GM21619 (cell line): ENCODE measurements around the gene POGZ.
"Not testable (repeated sequence)": the region's sequence is repeated elsewhere in the genome, so short reads cannot be mapped to it uniquely, and the experiment has no call there.

Experiments used
- ATAC-seq: cut with Tn5 transposase; IDR thresholded peaks from one replicate; pipeline ENCODE4 v1.9.1; 2021; ENCODE audit not compliant: unreplicated experiment

The POGZ gene

GRCh38 chr1:151478140-151478812, 19.0 kb upstream of the POGZ start:
- no peak for ATAC-seq

- ATAC-seq: no peak
Observed at GRCh38 chr1:151477066-151477465, 17.8 kb upstream of the POGZ start.

DNA sequence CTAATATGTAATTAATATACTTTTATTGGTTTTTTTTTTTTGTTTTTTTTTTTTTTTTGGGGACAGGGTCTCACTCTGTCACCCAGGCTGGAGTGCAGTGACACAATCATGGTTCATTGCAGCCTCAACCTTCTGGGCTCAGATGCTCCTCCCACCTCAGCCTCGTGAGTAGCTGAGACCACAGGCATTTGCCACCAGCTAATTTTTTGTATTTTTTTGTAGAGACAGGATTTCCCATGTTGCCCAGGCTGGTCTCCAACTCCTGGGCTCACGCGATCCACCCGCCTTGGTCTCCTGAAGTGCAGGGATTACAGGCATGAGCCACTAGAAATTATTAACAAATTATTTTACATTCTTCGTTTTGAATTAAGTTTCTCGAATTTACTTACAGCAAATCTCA, 16.8 kb upstream of the POGZ start:
- no peak for ATAC-seq

DNA sequence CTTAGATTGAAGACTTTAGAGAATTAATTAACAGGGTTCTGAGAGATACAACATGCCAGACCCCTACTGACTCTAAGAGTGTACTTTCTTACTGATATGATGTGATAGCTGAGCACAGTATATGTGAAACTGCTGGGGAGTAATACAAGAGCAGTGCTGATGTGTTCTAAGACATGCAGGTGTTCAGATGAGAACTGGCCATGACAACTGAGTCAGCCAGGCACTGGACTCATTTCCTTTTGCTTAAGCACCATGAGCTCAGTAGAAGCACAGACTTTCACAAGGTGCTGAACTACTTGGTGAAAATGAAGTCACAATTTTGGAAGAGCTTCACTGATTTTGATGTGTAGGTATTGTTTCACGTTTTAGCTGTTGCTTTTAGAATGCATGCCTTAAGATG, 15.9 kb upstream of the POGZ start:
- peak; percentile 89 for ATAC-seq

DNA sequence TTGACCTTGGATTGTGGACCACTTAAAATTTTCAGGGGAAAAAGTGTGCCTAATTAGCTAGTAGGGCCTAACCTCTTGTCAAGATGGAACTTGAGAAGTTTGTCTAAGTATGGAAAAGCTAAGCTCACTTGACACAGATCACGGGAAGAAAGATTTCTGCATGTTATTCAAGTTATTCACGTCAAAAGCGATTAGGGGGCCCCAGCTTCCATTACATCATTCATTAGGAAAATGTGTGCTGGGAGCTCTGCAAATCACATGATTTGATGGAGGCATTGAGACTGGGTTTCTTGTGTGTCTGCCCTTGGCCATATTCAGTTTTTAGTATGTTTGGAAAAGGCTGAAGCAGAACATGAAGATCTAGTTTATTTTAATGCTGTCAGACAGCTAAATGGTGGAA, 15.5 kb upstream of the POGZ start:
- no peak for ATAC-seq

DNA sequence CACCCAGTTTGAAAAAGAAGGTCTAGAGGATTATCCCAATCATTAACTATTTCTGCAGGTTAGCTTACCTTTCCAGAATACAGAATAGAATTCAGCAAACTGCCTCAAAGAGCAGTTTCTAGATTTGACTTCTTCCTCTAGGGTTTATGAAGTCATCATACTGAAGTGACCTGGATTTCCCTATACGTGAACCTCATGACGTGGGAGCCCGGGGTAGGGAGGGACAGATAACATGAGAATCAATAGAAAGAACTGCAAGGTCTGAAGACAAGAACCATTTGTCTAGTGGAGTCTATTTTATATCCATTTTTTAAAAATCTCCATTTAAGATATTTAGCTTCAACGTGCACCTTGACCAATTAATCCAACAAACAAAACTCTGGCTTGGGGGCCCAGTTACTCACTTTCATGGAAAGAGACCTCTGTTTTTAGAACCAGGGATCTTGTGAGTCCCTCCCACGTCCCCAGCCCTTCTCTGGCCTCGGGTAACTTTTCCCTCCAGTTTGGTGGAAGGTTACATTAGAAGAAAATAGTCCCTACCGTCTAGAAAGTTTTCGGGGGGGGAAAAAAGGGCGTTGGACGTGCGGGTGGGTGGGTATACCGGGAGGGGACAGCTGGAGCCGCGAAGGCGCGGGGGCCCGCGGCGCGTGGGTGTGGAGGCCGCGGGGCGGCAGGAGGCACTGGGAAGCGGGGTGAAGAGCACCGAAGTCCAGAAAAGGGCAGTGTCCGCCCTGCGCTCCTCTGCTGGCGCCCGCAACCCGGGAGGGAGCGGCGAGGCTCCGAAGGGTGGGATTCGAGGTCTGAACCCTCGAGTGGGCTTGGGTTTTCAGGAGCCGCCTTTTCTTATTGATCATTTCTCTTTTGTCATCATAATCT, 13.8 kb upstream of the POGZ start:
- no peak for ATAC-seq

DNA sequence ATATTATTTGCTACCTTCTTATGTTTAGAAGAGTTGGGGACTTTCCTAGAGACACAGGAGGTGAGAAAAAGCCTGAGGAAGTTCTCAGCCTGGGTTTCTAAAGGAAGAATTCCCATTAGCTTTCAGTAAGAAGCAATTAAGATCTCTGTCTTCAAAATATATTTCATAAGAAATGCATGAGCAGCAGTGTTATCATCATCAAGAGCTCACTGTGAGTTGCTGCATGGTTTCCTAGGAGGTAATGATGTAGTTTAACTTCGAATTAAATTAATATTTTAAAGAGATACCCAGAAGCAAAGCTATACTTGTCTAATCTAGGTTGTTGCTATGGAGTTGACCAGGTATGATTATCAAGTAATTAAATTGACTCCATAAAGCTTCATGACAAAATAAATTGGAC, 5.7 kb upstream of the POGZ start:
- ATAC-seq: no peak

DNA sequence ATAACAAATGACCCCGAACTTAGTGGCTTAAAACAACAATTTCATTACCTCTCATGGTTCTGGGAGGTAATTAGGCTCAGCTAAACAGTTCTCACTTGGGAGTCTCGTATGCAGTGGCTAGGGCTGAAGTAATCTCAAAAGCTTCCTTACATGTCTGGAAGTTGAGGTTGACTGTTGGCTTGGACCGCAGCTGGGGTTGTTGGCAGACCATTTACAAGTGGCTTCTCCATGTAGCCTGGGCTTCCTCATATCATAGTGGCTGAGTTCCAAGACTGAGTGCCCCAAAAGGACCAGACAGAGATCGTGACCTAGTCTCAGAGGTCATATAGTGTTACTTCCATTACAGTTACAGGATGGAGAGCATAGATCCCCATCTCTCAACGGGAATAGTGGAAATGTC, 2.4 kb upstream of the POGZ start:
- ATAC-seq: no peak

DNA sequence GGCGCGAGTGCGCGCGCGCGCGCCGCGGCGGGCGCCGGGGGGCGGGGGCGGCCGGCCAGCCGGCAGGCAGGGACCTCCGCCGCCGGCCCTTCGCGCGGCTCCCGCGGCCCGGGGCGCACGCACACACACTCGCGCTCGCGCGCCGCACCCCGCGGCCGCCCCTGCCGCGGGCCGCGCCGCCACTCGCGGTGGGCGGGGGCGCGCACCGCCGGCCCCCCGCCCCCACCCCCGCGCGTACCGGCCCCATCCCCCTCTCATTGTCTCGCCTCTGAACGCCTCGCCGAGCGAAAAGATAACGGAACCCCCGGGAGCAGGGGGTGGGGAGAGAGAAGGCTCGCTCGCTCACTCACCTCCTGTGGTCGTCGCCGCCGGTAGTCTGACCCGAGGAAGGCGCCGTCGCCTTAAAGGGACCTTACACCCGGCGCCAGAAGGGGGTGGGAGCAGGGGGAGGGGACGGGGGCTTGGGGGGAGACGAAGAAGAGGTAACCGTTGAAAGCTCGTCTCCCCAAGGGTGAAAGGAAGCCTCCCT, 428 bp downstream of the POGZ start:
- ATAC-seq: no peak

GRCh38 chr1:151457911-151458801, 1.1 kb downstream of the POGZ start:
- no peak for ATAC-seq

GRCh38 chr1:151455966-151456365, 3.3 kb downstream of the POGZ start:
- ATAC-seq: no peak

DNA sequence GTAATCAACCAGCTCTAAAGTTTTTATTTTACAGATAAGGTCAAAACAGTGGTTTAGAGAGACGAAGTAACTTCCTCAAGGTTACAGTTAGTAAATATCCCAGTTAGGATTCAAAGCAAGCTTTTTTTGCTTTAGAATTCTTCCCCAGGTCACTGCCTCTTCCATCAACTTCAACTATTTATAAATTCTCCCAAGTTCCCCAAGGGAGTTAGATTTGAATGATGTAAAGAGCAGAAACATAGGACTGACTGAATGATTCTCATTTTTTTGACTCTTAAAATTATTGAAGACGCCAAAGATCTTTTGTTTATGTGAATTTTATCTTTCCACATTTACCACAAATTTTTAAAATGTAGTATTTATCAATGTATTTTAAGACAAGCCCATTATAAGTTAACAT, 4.1 kb downstream of the POGZ start:
- ATAC-seq: no peak

DNA sequence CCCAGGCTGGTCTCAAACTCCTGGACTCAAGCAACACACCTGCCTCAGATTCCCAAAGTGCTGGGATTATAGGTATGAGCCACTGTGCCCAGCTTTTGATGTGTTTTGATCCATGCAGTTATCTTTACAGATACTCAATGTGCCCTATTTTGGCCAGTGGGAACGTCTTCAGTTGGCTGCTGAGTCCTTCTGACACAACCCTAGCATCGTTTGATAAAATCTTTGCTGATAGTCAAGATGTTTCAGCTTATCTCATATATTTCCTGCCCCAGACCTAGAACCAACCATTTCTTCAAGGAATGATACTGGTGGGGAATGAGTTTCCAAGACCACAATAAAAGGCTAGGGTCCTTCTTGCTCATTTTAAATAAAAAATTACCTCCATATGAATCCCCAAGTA, 11.6 kb downstream of the POGZ start:
- ATAC-seq: no peak

GRCh38 chr1:151444783-151445177, 14.5 kb downstream of the POGZ start:
- no peak for ATAC-seq

DNA sequence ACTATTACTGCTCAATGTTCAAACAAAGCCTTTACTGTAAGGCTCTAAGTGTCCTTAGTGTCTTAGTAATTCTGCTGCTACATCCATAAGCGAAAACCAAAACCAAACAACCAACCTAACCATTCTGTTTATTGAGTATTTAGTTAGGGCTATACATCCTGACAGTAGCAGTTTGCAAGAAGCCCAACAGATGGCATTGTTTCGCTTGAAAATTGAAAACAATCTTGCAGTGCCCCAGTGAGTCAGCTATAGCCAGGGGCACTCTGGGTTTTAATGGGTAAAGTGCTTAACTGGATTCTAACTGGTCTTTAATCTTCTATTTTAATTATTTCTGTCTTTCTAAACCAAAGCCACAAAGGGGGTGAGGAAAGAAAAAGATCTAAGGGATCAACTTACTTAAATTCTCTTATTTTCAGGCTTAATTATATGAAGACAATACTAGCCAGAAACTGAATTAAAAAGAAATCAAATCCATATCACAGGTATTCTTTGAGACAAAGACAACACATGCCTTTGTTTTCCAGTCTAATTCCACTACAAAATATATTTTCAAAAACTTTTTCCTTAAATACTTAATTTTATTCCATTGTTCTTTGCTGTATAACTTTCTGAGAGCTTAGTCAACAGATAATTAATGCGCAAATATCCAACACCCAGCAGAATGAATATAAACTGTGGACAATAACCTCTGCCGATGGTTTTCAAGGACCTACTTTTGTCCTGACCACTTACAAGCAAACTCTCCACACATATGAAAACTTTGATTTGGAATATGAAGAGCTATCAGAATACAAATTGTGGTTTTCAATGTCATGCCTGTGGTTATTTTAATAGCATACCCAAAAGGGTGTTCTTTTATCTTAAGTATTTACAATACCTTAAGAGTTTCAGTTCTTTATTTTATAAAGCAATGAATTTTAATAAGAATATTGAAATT, 15.2 kb downstream of the POGZ start:
- peak; percentile 56 for ATAC-seq

DNA sequence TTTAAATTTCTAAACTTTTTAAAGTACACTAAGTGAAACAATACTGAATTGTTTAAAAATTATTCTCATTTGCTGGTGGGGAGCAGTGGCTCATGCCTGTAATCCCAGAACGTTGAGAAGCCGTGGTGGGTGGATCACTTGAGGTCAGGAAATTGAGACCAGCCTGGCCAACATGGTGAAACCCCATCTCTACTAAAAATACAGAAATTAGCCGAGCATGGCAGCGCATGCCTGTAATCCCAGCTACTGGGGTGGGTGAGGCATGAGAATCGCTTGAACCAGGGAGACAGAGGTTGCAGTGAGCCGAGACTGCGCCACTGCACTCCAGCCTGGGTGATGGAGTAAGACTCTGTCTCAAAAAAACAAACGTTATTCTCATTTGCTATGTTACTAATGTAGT, 21.9 kb downstream of the POGZ start:
- not testable (repeated sequence) for ATAC-seq

GRCh38 chr1:151436985-151437384, 22.3 kb downstream of the POGZ start:
- ATAC-seq: no peak

DNA sequence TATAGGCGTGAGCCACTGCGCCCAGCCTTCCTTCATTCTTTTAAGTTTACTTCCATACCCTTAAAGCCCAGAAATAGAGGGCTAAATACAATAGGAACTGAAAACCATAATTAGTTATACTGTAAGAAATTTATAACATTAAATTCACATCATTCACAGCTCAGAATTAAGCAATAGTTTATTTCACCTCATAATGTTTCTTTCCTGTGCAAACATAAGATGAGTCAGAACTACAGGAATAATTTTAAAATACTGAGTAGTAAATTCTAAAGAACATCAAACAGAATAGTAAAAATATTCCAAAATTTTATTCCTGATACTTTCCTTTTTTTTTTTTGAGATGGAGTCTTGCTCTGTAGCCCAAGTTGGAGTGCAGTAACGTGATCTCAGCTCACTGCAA, 24.1 kb downstream of the POGZ start:
- no peak for ATAC-seq

DNA sequence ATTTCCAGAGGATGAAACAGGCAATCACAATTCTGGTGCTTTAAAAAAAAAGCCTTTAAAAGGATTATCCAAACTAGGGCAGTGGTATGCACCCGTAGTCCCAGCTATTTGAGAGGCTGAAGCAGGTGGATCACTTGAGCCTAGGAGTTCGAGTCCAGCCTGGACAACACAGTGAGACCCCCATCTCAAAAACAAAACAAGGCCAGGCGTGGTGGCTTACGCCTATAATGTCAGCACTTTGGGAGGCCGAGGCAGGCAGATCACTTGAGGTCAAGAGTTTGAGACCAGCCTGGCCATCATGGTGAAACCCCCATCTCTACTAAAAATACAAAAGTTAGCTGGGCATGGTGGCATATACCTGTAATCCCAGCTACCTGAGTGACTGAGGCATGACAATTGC, 25.5 kb downstream of the POGZ start:
- not testable (repeated sequence) for ATAC-seq

DNA sequence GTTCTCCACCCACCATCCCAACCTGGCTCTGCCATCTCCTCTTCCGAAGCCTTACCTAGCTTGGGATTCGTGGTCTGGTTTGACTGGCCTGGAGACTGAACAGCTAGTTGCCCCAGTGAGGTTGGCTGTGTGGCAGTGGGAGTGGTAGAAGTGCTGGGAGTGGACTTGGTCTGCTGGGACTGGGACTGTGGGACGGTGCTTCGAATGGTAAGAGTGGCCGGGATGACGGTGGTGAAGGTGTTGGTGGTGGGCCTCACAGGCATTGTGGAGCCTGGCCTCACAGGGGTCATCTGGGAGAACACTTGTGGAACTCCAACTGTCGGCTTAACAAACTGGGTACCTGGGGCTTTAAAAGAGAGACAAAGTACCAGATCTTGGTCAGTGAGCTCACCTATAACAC, 31.2 kb downstream of the POGZ start:
- ATAC-seq: no peak
